Osteoblast (primary cell): ENCODE results near the gene CDK10. TPM values are rescaled to one million over a fixed set of nuclear protein-coding genes. Genes with fewer than 3 reads are reported as not detected.
"Not testable (repeated sequence)": the region's sequence is repeated elsewhere in the genome, so short reads cannot be mapped to it uniquely, and the experiment has no call there.

ENCODE experiments used
- DNase-seq: peaks from one replicate; pipeline ENCODE4 v3.0.0; 2011; ENCODE audit warnings: low spot score, mixed read lengths; ENCODE audit not compliant: insufficient read length; ENCODE audit errors: missing footprints
- H2AFZ ChIP-seq: 2 replicates; pipeline ENCODE4 v1.6.0; 2011; ENCODE audit warnings: mild to moderate bottlenecking, low read length
- H3K27ac ChIP-seq: 2 replicates; pipeline ENCODE4 v1.5.1; 2011; ENCODE audit warnings: mild to moderate bottlenecking, low read depth, low read length, moderate library complexity
- H3K27me3 ChIP-seq: 2 replicates; pipeline ENCODE4 v1.6.0; 2012; ENCODE audit warnings: mild to moderate bottlenecking, control low read depth, inconsistent platforms, low read length, moderate library complexity; ENCODE audit not compliant: insufficient read depth
- H3K36me3 ChIP-seq: 2 replicates; pipeline ENCODE4 v1.5.1; 2011; ENCODE audit warnings: mild to moderate bottlenecking, low read length, control low read depth, moderate library complexity; ENCODE audit not compliant: insufficient read depth
- H3K4me1 ChIP-seq: 2 replicates; pipeline ENCODE4 v1.5.1; 2011; ENCODE audit warnings: mild to moderate bottlenecking, low read length, control low read depth, moderate library complexity; ENCODE audit not compliant: insufficient read depth
- H3K4me2 ChIP-seq: 2 replicates; pipeline ENCODE4 v1.6.0; 2011; ENCODE audit warnings: mild to moderate bottlenecking, low read length; ENCODE audit not compliant: insufficient read depth
- H3K4me3 ChIP-seq: fragments of 200-600 bp; sonication (generic); 3 replicates; pipeline ENCODE4 v1.5.1; 2012; ENCODE audit warnings: mild to moderate bottlenecking, low read length, inconsistent platforms; ENCODE audit not compliant: insufficient read depth
- H3K79me2 ChIP-seq: 2 replicates; pipeline ENCODE4 v1.6.0; 2012; ENCODE audit warnings: mild to moderate bottlenecking, low read length, control low read depth, inconsistent platforms; ENCODE audit not compliant: insufficient read depth
- H3K9me3 ChIP-seq: 2 replicates; pipeline ENCODE4 v1.5.1; 2011; ENCODE audit warnings: low read depth, low read length, control low read depth
- H4K20me1 ChIP-seq: 2 replicates; pipeline ENCODE4 v1.6.0; 2012; ENCODE audit warnings: mild to moderate bottlenecking, low read length, control low read depth; ENCODE audit not compliant: insufficient read depth
- total RNA-seq: library from RNA; depleted of rRNA; stranded (reverse); fragments of >200 nt; gene quantifications from 2 replicates; pipeline ENCODE4 v1.2.3, GENCODE V29; 2012
- TF ChIP-seq, protein P1 (sequence below): IDR thresholded peaks from 2 replicates; pipeline ENCODE4 v1.5.1; 2011; ENCODE audit warnings: mild to moderate bottlenecking, low read depth, low read length, moderate library complexity; ENCODE audit errors: extremely low read depth

The CDK10 gene
- total RNA-seq, 1 donor, result 37.6 TPM

GRCh38 chr16:89699629-89700099 lies 13.2 kb downstream of the CDK10 start:
- H3K4me2 ChIP-seq, result peak overlapping the region; percentile 93
- not testable (repeated sequence) for DNase-seq, H2AFZ ChIP-seq, H3K79me2 ChIP-seq, H3K36me3 ChIP-seq, H3K9me3 ChIP-seq, H3K27me3 ChIP-seq
- peak overlapping the region; percentile 82 for H3K27ac ChIP-seq
- H3K4me3 ChIP-seq, result peak overlapping the region; percentile 80
- H3K4me1 ChIP-seq, result peaks cover 11% of the 10 kb centered on the region
- H4K20me1 ChIP-seq, result peaks cover 18% of the 10 kb centered on the region

- Histone ChIP-seq H3K4me1 (peaks cover 11% of the 10 kb centered on the region), H3K79me2 (peaks cover 3% of the 10 kb centered on the region), H3K27ac (peak overlapping the region; percentile 82), H4K20me1 (peaks cover 18% of the 10 kb centered on the region), H3K4me3 (peak overlapping the region; percentile 80), H3K4me2 (peak overlapping the region; percentile 93), H3K27me3 (peaks cover 4% of the 10 kb centered on the region), H3K36me3 (no peaks in the 10 kb centered on the region), H3K9me3 (no peaks in the 10 kb centered on the region), H2AFZ (no peak overlapping the region)
- peak; percentile 100 for DNase-seq
- TF ChIP-seq, protein P1, sequence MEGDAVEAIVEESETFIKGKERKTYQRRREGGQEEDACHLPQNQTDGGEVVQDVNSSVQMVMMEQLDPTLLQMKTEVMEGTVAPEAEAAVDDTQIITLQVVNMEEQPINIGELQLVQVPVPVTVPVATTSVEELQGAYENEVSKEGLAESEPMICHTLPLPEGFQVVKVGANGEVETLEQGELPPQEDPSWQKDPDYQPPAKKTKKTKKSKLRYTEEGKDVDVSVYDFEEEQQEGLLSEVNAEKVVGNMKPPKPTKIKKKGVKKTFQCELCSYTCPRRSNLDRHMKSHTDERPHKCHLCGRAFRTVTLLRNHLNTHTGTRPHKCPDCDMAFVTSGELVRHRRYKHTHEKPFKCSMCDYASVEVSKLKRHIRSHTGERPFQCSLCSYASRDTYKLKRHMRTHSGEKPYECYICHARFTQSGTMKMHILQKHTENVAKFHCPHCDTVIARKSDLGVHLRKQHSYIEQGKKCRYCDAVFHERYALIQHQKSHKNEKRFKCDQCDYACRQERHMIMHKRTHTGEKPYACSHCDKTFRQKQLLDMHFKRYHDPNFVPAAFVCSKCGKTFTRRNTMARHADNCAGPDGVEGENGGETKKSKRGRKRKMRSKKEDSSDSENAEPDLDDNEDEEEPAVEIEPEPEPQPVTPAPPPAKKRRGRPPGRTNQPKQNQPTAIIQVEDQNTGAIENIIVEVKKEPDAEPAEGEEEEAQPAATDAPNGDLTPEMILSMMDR, result peak; percentile 25
Measured at GRCh38 chr16:89700100-89700648, 13.7 kb downstream of the CDK10 start.

DNA sequence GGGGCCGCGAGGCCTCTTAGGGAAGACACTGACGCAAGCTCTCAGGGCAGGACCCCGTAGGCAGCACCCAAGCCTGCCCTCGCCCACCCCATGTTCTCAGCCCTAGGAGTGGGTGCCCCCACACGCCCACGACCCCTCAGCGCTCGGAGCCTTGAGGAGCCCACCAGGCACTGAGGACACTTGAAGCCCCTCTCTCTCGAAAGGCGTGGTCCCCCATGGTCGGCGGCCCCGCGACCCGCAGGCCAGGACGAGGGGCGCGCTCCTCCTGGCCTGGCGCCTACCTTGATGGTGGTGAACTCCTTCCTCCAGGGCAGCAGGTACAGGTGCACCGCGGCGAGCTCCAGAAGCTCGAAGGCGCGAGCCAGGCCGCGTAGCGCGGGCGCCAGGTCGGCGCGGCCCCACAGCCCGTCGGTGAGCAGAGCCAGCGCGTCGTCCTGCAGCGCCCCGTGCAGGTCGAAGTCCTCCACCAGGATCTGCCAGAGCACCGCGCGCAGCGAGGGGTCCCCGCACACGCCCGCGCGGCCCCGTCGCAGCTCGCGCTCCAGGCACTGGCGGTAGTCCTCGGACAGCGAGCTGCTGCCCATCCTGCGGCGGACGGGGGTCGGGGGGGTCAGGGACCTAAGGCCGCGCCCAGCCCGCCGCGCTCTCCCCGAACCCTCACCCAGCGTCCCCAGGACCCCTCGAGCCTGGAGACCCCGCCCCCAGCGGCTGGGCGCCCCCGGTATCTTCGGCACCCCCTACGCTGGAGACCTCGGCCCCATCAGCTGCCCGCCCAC lies 14.3 kb downstream of the CDK10 start:
- Histone ChIP-seq H3K27ac (peak overlapping the region; percentile 82), H3K4me1 (peaks cover 11% of the 10 kb centered on the region), H3K79me2 (peaks cover 3% of the 10 kb centered on the region), H3K4me2 (peak overlapping the region; percentile 93), H2AFZ (no peak overlapping the region), H3K27me3 (peaks cover 4% of the 10 kb centered on the region), H4K20me1 (peaks cover 18% of the 10 kb centered on the region), H3K9me3 (no peaks in the 10 kb centered on the region), H3K36me3 (no peaks in the 10 kb centered on the region), H3K4me3 (peak overlapping the region; percentile 80)
- peak; percentile 93 for DNase-seq
- TF ChIP-seq, protein P1, result no peak

GRCh38 chr16:89701425-89702406 lies 15.2 kb downstream of the CDK10 start, which contains the start of gene SPATA2L:
Gene SPATA2L (minus strand): TSS chr16:89701705. CDS start chr16:89701232, 473 bp downstream.
- Histone ChIP-seq H3K79me2 (peaks cover 3% of the 10 kb centered on the region), H4K20me1 (peaks cover 18% of the 10 kb centered on the region), H3K4me3 (peak within 1 kb of the TSS; percentile 80), H3K4me2 (peak within 1 kb of the TSS; percentile 93), H3K27me3 (peaks cover 4% of the 10 kb centered on the region), H2AFZ (peak within 1 kb of the TSS; percentile 62), H3K36me3 (no peaks in the 10 kb centered on the region), H3K27ac (peak within 1 kb of the TSS; percentile 82), H3K9me3 (no peaks in the 10 kb centered on the region), H3K4me1 (peaks cover 15% of the 10 kb centered on the region)
- TF ChIP-seq, protein P1, result no peak
- DNase-seq, result peak; percentile 99
